Peyer's patch (tissue), 4 donors: ENCODE data around the gene ATP9B.

Experiments
- POLR2A ChIP-seq, 2 donors: fragments of 450-650 bp; IDR thresholded peaks; one replicate each; pipeline ENCODE4 v1.5.1; 2017; ENCODE audit warnings: antibody characterized with exemption in 2 of 2, mild to moderate bottlenecking in 2 of 2, moderate library complexity in 2 of 2
- TF ChIP-seq, protein P1 (sequence below), 6 experiments: fragments of 450-650 bp in 4 of 6; fragments of 200-600 bp in 2 of 6; sonication (generic) in 1 of 6; IDR thresholded peaks; one replicate each; pipeline ENCODE4 v1.5.1; 2017 to 2019; ENCODE audit warnings: antibody characterized with exemption in 6 of 6, mild to moderate bottlenecking in 3 of 6, moderate library complexity in 1 of 6

DNA sequence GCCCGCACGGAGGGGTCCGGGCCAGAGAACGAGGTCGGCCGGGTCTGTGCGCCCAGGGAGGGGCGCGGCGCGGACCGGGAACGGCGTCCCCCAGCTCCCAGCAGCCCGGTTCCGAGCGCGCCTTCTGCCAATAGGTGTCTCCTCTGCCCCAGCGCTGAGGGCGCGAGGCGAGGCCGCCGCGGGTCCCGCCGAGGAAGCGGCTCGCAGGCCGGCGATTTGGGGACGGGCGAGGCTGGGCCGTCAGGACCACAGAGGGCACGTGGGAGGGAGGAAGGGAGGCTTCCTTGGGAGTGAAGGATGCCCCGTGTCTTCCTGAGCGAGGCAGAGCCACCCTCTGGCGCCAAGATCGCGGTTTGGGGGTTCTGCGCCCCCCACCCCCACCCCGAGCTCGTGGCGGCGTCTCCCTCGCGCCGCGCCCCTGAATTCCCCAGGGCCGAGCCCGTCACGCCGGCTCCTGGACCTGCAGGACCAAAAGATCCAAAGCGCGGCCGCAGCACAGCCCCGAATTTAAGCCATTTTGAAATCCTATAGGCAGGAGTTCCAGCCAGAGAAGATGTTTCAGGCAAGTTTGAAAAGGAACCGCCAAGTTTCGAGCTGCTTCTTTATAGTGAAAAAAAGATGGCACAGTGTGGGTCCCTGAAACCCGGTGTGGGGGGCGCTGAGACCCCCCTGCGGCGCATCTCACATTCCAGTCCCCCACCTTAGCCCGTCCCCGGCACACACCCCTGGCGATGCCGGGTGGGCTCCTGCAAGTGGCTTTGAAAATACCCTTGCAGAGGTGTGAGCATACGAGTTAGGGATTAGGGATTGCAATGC, 327.4 kb downstream of the ATP9B start:
- TF ChIP-seq, protein P1, sequence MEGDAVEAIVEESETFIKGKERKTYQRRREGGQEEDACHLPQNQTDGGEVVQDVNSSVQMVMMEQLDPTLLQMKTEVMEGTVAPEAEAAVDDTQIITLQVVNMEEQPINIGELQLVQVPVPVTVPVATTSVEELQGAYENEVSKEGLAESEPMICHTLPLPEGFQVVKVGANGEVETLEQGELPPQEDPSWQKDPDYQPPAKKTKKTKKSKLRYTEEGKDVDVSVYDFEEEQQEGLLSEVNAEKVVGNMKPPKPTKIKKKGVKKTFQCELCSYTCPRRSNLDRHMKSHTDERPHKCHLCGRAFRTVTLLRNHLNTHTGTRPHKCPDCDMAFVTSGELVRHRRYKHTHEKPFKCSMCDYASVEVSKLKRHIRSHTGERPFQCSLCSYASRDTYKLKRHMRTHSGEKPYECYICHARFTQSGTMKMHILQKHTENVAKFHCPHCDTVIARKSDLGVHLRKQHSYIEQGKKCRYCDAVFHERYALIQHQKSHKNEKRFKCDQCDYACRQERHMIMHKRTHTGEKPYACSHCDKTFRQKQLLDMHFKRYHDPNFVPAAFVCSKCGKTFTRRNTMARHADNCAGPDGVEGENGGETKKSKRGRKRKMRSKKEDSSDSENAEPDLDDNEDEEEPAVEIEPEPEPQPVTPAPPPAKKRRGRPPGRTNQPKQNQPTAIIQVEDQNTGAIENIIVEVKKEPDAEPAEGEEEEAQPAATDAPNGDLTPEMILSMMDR (IDR thresholded peaks at IDR 0.05) = peak in 1 of 6 experiments; percentile 13
- no peak for TF ChIP-seq POLR2A (IDR thresholded peaks at IDR 0.05)
